Measurements from ENCODE around the gene GIPC3.

GIPC3 gene

DNA sequence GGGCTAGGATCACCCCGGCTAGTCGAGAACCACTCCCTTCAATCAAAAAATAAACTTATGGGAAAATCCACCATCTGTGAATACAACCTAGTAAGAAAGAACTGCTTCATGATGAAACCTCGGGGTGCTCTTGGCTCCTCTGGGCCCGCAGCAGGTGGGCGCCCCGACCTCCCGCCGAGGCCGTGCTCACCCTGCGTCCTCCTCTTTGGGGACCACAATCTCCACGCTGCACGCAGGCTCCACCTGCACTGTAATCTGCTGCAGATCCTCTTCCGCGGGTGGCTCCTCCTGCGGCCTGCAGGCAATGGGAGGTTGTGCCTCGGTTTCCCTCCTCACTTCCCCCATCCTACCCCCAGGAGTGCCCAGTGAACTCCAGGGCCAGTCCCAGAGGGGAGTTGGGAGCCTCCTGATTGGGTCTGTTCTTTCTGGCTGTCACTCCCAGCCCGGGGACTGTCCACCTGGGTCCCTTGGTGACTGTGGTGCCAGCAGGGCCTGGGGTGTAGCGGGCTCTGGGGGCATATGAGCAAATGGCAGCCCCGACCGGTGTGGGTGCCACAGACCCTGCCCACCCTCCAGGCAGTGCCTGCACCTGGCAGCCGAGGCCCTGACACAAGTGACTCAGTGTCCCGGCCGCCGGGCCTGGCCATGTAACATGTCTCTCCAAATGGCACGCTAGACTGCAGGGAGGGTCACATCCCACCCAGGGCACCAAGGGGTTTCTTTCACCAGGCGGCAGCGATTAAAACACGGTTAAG is 56.4 kb downstream of the GIPC3 start:
- no peak for DNase-seq

- no peak for DNase-seq
Measured at GRCh38 chr19:3642296-3642695, 57.0 kb downstream of the GIPC3 start.
